GM21390 (cell line): Measurements from ENCODE around the gene SCARB1.

Experiments used
- ATAC-seq: cut with Tn5 transposase; IDR thresholded peaks from one replicate; pipeline ENCODE4 v1.9.1; 2021; ENCODE audit not compliant: unreplicated experiment

The SCARB1 gene

DNA sequence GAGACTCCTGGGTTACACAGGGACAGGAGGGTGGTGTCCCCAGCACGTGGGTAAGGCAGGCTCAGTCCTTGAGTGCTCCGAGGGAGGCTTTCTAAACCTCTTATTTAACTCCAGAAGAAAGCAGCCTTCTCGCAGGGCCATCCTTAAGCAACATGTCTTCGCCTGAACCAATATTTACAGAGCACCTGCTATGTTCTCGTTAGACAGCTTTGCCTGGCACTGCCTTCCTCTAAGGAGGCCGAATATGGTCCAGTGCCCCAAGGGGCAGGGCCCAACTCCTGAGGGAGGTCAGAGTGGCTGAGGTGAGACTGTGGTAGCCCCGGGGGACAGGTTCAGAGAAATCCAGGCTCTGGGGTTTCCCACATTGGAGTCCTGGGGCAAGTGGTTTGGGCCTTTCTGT, 2.1 kb upstream of the SCARB1 start:
- ATAC-seq, result no peak

DNA sequence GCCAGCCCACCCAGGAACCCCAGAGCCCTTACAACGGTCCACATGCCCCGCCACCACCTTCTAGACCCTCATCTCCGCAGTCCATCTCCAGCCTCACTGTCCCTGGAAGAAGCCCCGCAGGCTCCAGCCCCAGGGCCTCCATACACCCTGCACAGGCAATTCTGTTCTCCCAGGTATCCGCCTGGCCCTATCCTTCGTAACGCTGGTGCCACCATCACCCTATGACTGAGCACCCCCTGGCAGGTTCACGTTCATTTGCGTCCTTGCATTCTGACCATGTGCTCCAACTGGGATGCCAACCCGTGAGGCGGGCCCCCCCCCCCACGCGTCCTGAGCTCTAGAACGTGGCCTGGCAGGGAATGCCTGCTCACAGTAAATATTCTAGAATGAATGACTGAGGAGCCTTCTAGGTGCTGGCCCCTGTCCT, 675 bp upstream of the SCARB1 start:
- ATAC-seq, result no peak

DNA sequence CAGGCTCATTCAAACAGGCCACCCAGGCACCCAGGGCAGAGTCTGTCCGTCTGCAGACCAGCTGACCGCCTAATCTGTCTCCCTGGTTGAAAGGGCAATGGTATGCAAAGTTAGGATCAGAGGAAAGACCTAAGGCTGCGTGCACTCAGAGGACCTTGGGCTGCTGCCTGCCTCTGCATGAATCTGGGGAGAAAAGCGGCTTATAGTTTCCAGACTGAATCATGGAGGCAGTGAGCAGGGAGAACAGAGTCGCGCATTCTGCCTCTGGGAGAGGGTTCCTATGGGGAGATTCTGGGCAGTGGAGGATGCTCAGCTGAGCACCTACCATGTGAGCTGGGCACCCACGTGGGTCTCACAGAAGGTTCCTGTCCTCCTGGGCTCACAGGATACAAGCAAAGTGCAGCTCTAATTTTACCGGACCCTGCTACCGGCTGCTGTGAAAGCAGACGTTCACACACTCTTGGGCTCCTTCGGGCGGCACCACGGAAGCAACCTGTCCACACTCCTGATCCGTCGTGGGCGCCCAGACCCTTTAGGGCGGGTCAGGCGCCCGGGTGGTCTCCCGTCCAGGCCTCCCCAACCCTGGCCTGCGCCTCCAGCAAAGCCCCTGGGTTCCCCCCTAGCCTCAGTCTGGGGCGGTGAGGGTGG, 772 bp downstream of the SCARB1 start:
- peak; percentile 22 for ATAC-seq

DNA sequence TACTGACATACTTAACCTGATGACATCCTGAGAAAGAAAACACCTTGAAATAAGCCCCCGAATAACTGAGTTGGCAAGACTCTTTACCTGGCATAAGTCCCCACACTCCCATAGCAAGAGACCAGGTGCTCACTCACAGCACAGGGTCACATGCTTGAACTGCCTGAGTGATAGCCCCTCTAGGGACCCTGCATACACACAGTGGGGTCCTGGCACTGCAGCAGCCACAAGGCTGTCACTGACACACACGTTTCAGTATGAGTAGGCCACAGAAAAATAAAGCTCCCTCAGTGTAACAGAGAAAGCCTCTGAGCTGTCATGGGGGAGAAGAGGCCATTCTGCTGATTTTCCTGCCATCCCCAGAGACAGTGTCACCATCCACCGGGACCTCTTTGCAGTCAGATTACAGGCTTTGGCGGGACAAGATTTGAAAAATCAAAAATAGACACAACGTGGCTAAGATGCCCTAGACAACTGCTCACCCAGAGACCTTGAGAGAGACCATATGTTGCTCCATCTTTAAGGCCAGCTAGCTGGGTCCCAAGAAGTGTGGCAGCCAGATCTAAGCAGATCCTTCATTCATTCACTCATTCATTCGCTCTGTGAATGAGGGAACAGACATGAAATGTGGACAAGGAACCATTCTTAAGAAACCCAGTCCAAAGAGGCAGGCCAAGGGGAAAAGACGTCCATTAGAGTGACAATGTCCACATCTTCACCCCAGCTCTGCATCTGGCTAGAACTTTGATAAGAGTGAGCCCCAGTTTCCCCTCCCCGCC, 1.6 kb downstream of the SCARB1 start:
- ATAC-seq, result peak; percentile 25

DNA sequence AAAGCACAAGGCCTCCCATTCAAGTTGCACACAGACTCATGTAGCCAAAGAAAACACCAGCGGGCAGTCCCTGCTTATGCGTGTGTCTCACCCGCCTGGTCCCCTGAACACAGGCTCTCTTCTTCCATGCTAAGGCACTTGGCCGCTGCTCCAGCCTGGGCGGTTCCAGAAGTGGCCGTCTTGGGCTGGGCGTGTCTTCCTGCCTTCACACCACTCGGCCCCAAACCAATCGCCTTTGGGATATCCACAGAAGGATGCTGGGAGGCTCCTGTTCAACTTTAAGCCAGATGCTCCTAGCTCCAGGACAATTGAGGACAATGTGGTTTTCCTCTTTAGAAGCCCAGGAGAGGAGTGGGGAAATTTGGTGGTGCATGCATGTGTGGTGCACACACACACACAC, 2.2 kb downstream of the SCARB1 start:
- ATAC-seq, result no peak

DNA sequence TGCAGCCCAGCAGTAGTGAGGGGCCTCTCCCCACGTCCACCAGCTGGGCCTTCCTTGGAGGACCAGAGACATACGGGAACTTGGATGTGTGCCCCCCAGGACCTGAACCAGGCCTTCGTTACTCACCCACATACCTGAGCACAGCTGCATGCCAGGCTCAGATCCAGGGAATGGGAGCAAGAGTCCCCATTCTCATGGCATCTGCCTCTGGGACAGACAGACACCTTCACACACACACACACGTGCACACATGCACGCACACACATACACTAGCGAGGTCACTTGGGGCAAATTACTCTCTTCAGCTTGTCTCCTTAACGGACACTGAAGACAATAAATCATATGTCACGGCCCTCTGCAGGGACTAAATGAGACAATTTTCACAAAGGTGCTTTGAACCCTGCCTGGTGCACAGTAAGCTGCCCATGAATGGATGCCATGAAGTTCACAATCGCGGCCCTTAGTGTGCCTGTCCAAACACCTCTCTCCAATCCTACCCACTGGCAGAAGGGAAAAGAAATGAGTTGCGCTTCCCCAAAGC, 5.7 kb downstream of the SCARB1 start:
- no peak for ATAC-seq

DNA sequence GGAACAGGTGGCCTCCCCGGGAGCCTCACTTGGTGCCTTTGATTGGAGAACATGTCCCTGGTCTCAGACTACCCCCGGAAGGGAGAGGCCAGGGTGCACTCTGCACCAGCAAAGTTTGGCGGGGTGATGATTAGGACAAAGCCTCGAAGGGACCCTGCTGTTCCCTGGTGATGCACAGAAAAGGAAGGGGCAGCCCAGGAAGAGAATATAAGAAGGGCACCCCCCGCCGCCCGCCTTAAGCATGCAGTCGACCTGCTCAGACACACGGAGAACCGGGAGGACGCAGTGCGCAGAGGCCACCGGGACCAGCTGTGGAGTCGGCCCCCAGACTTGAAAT, 6.9 kb downstream of the SCARB1 start:
- no peak for ATAC-seq

DNA sequence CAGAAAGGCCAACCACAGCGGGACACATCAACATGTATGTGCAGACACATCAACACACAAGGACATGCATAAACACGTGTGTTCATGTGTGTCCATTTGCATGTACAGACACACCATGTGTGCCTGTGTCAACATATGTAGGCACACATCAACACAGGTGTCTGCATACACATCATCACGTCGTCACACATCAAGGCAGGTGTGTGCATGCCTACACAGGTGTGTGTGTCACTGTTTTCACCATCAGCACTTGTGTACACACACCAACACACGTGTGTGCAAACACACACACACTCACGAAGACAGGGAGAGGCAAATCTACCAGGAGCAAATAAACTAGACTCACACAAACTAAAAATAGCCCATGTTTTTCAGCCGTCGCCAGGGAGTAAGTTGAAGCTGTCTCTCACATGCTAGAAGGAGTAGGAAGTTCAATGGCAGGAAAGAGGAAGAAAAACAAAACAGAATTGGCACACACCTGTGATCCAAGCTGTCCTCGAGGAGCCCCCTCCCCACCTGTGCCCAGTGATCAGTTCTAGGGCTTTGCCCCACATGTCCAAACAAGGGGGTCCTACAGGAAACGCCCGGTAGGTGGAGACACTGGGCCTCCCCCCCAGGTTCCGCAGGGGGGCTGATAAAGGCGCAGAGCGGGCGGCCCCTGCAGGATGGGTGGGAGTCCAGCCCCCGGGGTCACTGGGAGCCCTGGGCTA, 7.4 kb downstream of the SCARB1 start:
- no peak for ATAC-seq

DNA sequence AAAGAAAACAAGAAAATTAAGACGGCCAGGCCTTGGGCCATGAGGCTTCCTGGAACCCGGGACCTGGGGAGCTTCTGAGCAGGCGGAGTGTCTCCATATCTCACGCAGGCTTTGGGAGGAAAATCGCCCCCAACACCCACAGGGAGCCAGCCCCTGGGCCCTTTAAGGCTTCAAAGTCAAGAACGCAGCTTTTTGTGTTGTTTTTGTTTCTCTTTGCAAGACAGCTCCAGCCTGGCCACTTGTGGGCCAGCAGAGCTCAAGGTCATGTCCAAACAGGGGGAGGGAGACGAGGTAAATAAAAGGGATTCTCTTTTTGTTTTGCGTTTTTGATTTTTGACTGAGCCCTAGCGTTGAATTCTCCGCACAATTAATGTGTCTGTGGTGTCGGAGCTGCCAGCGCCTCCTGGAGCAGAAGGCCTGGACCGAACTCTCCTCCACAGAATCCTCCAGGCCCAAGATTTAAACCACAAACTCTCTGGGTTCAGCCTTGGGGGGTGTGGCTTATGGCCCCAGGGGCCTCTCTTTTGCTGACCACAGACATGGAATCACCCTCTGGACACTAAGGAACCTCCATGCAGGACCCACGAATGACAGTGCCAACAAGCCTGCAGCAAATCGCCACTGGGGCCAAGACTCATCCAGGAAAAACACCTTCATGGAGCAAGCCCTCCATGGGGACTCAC, 8.2 kb downstream of the SCARB1 start:
- no peak for ATAC-seq

DNA sequence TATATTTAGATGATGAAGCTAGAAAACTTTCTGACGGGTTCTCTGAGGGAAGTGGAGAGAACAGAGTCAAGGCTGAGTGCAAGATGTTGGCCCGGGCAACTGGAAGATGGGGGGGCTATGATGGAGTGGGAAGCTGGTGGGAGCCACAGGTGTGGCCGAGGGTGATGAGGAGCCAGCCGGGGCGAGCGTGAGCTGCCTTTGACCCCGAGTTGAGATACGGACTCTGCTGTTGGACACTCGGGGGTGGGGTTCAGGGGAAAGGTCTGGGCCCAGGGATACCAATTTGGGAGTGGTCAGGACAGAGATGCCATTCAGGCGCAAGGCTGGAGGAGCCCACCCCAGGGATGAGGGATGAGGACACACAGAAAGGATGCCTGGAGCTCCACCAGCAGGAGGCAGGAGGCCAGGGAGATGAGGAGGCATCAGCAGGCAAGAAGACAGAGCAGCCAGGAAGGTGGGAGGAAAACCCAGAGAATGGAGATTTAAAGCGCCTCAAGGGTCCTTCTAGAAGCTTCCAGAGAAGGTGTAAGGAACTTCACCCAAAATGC, 9.0 kb downstream of the SCARB1 start:
- no peak for ATAC-seq

DNA sequence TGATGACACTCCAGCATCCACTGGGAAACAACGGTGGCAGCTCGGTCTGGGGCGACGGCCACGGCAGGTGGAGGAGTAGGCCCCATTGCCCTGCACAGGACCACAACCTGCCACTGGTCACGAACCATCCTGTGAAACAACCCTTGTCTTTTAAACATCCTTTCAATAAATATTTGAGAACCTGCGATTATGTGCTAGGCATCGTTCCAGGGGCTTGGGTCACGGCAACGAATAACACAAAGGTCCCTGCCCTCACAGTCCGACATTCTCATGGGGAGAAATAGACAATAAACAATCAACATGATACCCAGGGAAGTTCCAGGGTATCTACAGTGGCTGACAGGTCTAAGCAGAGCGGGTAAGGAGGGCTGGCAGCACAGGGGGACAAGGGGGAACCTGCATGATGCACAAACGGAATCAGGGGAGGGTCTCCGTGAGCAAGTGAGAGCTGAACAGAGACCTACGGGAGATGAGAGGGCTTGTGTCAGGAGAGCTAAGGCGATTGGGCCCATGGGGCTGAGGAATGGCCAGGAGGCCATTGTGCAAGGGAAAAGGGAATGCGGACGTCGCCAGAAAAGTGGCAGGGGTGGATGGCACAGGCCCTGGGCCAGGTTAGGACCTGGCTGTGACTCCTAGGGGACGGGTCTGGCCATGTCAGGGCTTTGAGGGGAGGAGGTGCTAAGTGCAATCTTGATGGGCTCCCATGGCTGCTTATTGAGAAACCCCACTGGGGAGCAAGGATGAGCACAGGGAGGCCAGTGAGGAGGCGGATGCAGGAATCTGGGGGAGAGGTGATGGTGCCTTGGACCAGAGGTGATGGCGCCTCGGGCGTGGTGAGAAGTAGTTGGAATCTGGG, 9.7 kb downstream of the SCARB1 start:
- no peak for ATAC-seq

DNA sequence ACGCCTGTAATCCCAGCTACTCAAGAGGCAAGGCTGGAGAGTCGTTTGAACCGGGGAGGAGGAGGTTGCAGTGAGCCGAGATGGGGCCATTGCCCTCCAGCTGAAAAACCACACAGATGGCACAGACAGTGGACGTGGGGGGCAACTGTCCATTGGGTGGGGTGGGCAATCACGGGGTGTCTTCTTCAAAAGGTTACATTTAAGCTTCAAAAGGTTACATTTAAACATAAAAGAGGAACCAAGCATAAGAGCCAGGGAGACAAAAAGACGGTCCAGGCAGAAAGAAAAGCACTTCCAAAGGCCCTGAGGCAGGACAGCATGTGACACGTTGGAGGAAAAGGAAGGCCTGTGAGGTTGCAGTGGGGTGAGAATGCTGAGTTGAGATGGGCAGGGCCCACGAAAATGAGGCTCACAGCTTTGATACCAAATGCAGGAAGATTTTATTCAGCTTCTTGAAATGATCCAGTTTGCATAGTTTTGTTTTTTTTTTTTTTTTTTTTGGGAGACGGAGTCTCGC, 10.7 kb downstream of the SCARB1 start:
- ATAC-seq, result no peak

DNA sequence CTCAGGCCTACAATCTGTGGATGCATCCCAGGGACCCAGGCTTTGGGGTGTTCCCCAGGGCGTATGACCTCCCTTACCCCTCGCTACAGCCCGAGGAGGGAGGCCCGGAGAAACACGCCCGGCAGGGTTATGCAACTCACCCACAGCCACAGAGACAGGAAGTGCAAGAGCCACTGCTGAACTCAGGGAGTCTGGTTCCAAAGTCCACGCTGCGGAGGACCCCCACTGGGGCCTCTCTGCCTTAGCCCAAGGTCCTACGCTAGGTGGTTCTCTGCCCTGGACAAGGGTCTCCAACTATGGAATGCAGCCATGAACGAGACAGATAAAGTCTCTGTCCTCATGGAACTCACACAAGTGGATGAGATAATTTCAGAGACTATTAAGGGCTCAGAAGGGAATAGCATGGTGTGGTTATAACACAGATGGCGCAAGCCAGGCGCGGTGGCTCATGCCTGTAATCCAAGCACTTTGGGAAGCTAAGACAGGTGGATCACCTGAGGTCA, 11.3 kb downstream of the SCARB1 start:
- no peak for ATAC-seq

DNA sequence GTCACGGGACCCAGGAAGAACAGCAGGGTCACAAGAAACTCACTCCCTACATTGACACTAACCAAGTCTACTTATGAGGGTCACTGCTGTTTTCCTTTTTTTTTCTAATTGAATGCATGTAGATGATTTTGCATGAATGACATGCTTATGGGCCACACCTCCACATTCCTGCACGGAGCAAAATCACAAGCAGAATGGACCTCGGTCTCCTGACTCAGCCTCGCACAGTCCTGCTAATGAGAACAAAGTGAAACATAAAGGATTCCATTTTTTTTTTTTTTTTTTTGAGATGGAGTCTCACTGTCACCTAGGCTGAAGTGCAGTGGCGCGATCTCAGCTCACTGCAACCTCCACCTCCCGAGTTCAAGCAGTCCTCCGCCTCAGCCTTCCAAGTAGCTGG, 12.3 kb downstream of the SCARB1 start:
- ATAC-seq, result no peak

DNA sequence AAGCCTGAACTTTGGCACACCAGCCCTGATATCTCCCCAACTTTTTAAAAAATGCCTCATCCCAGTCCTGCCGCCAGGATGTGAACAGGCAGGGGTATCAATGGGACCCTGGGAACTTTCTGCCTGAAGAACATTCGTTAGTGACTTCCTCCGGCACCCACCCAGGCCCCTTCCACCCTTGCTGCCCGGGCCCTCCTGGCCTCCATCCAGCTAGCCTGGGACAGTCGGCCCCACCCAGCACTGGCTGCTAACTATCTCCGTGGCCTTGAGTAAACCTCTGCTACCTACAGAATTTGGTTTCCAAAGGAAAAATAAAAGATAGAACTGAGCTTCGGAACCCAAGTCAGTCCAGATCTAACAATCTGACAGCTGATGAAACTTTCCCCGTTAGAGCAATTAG, 14.3 kb downstream of the SCARB1 start:
- no peak for ATAC-seq

DNA sequence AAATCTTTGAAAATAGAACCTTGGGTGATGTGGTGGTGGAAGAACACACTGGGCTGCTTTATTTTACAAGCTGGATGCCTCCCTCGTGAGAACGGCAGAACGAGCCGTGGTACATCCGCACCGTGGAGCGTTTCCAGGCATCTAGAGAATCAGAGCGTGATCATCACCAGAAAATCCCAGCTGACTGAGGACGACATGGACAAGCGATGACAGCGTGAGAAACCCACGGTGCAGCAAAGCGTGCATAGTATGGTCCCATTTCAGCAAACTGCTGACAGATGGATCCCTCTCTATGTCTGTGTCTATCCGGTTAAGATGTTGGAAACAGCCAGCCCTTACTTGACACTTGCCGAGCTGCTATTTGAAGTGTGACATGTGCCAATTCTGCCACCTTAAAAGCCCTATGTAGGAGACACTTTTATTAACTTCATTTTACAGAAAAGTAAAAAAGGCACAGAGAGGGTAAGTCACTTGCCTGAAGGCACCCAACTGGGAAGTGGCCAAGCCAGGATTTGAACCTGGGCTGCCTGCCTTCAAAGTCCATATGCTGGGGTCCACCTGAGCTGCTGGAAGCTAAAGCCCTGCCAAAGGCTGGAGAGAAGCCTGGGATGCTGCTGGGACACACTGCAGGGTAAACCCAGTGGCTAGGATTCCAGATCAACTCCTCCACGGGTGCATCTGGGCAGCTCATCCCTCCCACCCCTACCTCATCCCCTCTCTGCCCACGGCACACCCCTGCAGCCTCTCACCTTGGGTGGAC, 14.9 kb downstream of the SCARB1 start:
- no peak for ATAC-seq

DNA sequence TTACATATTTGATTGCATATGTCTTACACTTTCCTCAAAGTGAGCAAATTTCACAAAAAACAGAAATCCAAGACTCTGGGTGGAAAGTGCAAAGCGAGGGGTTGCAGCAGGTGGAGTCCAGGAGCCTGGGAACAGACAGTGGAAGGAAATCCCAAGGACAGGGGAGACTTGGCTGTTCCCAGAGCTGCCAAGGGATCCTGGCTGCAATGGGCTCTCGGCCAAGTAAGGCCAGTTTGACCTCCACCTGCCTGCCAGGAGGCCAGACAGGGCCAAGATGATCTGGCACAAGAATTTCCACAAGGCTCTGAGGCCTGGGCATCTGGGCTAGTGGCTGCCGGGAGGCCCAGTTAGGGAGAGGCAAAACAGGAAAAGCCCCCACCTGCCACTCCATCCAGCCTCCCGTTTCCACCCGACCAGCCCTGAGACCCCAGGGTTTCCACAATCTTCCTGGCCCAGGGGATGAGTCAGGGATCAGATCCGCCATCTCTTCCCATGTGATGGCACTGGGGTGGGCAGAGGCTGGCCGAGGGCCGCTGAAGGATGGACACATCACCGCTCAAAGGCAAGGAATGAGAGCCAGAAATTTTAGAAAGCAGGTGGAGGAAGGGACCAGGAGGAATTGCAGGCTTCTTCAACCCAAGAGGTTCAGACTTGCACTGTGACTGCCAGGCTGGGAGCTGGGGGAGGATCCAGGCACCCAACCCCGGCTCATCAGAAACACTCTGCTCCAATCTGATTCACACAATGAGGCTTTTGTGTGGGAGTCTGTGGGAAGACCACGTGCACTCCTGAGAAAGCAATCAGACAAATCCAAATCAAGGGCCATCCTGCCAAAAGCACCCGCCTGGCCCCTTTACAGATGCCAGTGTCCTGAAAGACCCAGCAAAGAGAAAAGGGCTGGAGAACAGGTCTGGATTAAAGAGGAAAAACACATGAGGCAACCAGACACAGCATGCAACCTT, 16.3 kb downstream of the SCARB1 start:
- ATAC-seq, result no peak
